GM12864 (cell line): ENCODE results near the gene HAS3.
"Not testable (repeated sequence)": the region's sequence is repeated elsewhere in the genome, so short reads cannot be mapped to it uniquely, and the experiment has no call there.

Experiments
- DNase-seq: peaks from one replicate; pipeline ENCODE4 v3.0.0-alpha.2; 2011; ENCODE audit warnings: low read depth
- H3K4me3 ChIP-seq: 2 replicates; pipeline ENCODE4 v1.5.1; 2011; ENCODE audit warnings: mild to moderate bottlenecking, low read depth, low read length, control low read depth
- TF ChIP-seq, protein P1 (sequence below): IDR thresholded peaks from 2 replicates; pipeline ENCODE4 v1.5.1; 2011; ENCODE audit warnings: low read depth, mild to moderate bottlenecking, moderate library complexity, low read length, control low read depth, inconsistent platforms; ENCODE audit errors: missing control alignments

Gene HAS3

GRCh38 chr16:69123910-69124309, 18.5 kb downstream of the HAS3 start:
- peak; percentile 41 for DNase-seq
- TF ChIP-seq, protein P1, sequence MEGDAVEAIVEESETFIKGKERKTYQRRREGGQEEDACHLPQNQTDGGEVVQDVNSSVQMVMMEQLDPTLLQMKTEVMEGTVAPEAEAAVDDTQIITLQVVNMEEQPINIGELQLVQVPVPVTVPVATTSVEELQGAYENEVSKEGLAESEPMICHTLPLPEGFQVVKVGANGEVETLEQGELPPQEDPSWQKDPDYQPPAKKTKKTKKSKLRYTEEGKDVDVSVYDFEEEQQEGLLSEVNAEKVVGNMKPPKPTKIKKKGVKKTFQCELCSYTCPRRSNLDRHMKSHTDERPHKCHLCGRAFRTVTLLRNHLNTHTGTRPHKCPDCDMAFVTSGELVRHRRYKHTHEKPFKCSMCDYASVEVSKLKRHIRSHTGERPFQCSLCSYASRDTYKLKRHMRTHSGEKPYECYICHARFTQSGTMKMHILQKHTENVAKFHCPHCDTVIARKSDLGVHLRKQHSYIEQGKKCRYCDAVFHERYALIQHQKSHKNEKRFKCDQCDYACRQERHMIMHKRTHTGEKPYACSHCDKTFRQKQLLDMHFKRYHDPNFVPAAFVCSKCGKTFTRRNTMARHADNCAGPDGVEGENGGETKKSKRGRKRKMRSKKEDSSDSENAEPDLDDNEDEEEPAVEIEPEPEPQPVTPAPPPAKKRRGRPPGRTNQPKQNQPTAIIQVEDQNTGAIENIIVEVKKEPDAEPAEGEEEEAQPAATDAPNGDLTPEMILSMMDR, result peak; percentile 52
- H3K4me3 ChIP-seq, result no peak overlapping the region

DNA sequence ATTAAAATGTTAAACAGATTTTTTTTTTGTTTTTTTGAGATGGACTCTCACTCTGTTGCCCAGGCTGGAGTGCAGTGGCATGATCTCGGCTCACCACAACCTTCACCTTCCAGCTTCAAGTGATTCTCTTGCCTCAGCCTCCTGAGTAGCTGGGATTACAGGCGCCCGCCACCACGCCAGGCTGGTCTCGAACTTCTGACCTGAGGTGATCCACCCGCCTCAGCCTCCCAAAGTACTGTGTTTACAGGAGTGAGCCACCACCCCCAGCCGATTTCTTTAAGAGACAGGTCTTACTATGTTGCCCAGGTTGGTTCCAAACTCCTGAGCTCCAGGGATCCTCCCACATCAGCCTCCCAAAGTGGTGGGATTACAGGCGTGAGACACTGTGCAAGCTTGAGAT, 19.0 kb downstream of the HAS3 start:
- not testable (repeated sequence) for DNase-seq, H3K4me3 ChIP-seq

DNA sequence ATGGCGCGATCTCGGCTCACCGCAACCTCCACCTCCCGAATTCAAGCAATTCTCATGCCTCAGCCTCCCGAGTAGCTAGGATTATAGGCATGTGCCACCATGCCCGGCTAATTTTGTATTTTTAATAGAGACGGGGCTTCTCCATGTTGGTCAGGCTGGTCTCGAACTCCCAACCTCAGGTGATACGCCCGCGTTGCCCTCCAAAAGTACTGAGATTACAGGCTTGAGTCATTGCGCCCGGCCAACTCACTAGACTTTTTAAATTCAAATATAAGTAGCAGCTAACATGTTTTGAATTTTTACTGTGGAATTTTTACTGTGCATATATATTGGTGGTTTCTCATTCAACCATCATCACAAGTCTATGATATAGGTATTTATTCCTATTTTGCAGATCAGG, 19.5 kb downstream of the HAS3 start:
- DNase-seq, H3K4me3 ChIP-seq: not testable (repeated sequence)

DNA sequence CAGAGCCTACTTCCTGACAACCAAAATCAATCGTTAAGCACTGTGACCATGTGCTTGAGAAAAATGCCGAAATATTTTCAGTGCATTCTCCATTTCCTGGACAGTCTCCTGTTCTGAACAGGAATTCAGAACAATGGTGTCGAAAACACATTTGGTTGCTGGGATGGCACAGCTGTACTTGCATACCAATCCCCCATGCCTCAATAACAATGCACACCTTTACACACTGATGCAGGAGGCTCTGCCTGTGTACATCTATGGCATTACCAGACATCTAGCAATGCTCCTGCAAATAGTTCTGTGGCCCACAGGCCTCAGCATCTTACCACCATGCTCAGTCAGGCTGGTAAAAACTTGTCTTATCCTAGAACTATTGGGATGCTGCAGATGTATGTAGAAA, 20.8 kb downstream of the HAS3 start:
- TF ChIP-seq, protein P1, result no peak

DNA sequence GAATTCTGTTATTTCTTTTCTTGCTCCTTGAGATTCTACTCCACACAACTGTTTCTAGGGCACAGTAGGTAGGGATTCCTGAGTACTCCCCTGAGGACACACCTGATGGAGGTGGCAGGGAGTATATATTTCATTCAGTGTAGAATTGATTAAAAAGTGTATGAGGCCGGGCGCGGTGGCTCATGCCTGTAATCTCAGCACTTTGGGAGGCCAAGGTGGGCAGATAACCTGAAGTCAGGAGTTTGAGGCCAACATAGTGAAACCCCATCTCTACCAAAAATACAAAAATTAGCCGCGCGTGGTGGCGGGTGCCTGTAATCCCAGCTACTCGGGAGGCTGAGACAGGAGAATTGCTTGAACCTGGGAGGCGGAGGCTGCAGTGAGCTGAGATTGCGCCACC, 21.3 kb downstream of the HAS3 start:
- not testable (repeated sequence) for DNase-seq, H3K4me3 ChIP-seq

More for the DNA sequence above, 20.8 kb downstream of the HAS3 start:
- no peak for DNase-seq
- H3K4me3 ChIP-seq, result no peak overlapping the region

DNA sequence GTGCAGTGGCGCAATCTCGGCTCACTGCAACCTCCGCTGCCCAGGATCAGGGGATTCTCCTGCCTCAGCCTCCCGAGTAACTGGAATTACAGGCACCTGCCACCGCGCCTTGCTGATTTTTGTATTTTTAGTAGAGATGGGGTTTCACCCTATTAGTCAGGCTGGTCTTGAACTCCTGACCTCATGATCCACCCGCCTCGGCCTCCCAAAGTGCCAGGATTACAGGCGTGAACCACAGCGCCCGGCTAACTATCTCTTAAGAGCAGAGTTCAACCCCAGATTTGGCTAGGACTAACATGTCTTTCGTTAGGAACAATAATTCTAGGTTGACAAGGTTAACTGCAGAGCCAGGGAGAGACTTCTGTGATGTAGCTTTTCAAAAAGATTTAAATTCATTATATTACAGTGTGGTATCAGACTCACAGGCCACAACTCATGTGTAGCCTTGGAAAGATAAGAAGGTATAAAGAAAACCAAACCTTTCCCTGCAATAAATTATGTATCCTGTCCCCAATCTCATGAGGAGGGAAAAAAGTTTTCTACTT, 22.6 kb downstream of the HAS3 start:
- no peak overlapping the region for H3K4me3 ChIP-seq
- TF ChIP-seq, protein P1, result no peak
- no peak for DNase-seq

DNA sequence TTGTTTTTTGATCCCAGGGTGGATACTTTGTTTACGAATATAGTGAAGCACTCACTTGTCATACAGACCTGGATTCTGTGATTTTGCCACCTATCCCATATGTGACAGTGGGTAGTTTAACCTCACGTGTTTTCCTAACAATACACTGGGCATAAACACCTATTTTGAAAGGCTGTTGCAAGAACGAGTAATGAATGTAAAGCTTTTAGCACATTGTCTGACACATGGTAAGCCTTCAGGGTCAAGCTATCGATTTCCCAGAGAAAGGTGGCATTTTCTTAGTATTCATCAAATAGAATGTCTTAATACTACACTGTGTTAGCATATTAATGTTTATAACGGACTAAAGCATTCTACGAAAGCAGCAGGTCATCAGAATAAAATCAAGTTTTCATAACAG, 25.0 kb downstream of the HAS3 start:
- H3K4me3 ChIP-seq, result no peak overlapping the region
- DNase-seq, result no peak
- TF ChIP-seq, protein P1, result no peak

- DNase-seq, result no peak
- peak overlapping the region; percentile 98 for H3K4me3 ChIP-seq
- TF ChIP-seq, protein P1, result no peak
These were observed 25.9 kb downstream of the HAS3 start for GRCh38 chr16:69131167-69131838.
